GM10847 (cell line): ENCODE data around the gene ZNF735.
"Not testable (repeated sequence)": the region's sequence is repeated elsewhere in the genome, so short reads cannot be mapped to it uniquely, and the experiment has no call there.

Experiments used
- POLR2A ChIP-seq: IDR thresholded peaks from 2 replicates; pipeline ENCODE4 v1.6.1; 2011; ENCODE audit not compliant: insufficient read length; ENCODE audit errors: extremely low read depth

ZNF735 gene

GRCh38 chr7:64206903-64207302, at the start of gene ZNF735:
TSS of gene ZNF735 (plus strand) at chr7:64207203. CDS start at chr7:64207203, 0 bp downstream.
- no peak for TF ChIP-seq POLR2A

- no peak for TF ChIP-seq POLR2A
Measured at GRCh38 chr7:64174328-64174727, 32.7 kb upstream of the ZNF735 start.

GRCh38 chr7:64174941-64175340, 32.1 kb upstream of the ZNF735 start:
- TF ChIP-seq POLR2A: no peak

GRCh38 chr7:64180989-64181388, 26.0 kb upstream of the ZNF735 start:
- no peak for TF ChIP-seq POLR2A

- TF ChIP-seq POLR2A: no peak
Measured at GRCh38 chr7:64181586-64181985, 25.4 kb upstream of the ZNF735 start.

- TF ChIP-seq POLR2A: no peak
Measured at GRCh38 chr7:64182036-64182790, 24.8 kb upstream of the ZNF735 start.

- TF ChIP-seq POLR2A: no peak
Measured at GRCh38 chr7:64183126-64183742, 23.8 kb upstream of the ZNF735 start.

- no peak for TF ChIP-seq POLR2A
Measured at GRCh38 chr7:64183827-64184372, 23.1 kb upstream of the ZNF735 start.

- TF ChIP-seq POLR2A: no peak
Measured at GRCh38 chr7:64184376-64184775, 22.6 kb upstream of the ZNF735 start.

- no peak for TF ChIP-seq POLR2A
Measured at GRCh38 chr7:64187408-64187807, 19.6 kb upstream of the ZNF735 start.

- no peak for TF ChIP-seq POLR2A
Measured at GRCh38 chr7:64192148-64192704, 14.8 kb upstream of the ZNF735 start.

- TF ChIP-seq POLR2A: no peak
Measured at GRCh38 chr7:64192775-64193174, 14.2 kb upstream of the ZNF735 start.

- no peak for TF ChIP-seq POLR2A
Measured at GRCh38 chr7:64223366-64223765, 16.4 kb downstream of the ZNF735 start.

GRCh38 chr7:64228174-64228573, 21.2 kb downstream of the ZNF735 start, which contains the start of gene ZNF679:
TSS of gene ZNF679 (plus strand) at chr7:64228474. CDS start at chr7:64249118, 20,644 bp downstream.
- not testable (repeated sequence) for TF ChIP-seq POLR2A

- TF ChIP-seq POLR2A: no peak
Measured at GRCh38 chr7:64266341-64266919, 59.4 kb downstream of the ZNF735 start.
